SKM-1 treated with dmso at 0.1 percent for 144 hours (cell line): ENCODE results near the gene PDK2.
A peak's percentile ranks its signal among the peaks of the same experiment; 100 is the strongest.

Source experiments
- DNase-seq: peaks from one replicate; lab custom pipeline; 2025; ENCODE audit not compliant: unreplicated experiment; lab: John Stamatoyannopoulos, UW

PDK2 gene

GRCh38 chr17:50078430-50078829, 16.7 kb upstream of the PDK2 start:
- DNase-seq: no peak

GRCh38 chr17:50079334-50080095, 15.6 kb upstream of the PDK2 start:
- DNase-seq: peak; percentile 76

GRCh38 chr17:50080096-50080480, 15.1 kb upstream of the PDK2 start:
- no peak for DNase-seq

GRCh38 chr17:50080827-50081226, 14.3 kb upstream of the PDK2 start:
- no peak for DNase-seq

GRCh38 chr17:50081757-50082156, 13.4 kb upstream of the PDK2 start:
- no peak for DNase-seq

- peak; percentile 71 for DNase-seq
These were observed 7.8 kb upstream of the PDK2 start for GRCh38 chr17:50087246-50087911.

GRCh38 chr17:50087912-50088405, 7.2 kb upstream of the PDK2 start:
- no peak for DNase-seq

DNA sequence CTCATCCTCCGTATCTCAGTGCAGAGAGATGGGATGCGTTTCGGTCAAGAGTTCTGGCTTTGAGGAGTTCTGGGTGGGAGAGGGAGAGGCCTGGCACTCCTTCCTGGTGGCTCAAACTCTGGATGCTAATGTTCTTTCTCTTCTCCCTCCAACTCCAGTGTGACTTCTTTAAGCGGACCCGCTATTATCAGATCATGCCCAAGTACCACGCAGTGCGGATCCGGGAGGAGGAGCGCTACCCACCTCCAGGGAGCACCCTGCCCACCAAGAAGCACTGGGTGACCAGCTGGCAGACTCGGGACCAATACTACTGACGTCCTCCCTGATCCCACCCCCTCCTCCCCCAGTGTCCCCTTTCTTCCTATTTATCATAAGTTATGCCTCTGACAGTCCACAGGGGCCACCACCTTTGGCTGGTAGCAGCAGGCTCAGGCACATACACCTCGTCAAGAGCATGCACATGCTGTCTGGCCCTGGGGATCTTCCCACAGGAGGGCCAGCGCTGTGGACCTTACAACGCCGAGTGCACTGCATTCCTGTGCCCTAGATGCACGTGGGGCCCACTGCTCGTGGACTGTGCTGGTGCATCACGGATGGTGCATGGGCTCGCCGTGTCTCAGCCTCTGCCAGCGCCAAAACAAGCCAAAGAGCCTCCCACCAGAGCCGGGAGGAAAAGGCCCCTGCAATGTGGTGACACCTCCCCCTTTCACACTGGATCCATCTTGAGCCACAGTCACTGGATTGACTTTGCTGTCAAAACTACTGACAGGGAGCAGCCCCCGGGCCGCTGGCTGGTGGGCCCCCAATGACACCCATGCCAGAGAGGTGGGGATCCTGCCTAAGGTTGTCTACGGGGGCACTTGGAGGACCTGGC, 6.0 kb upstream of the PDK2 start:
- no peak for DNase-seq

- DNase-seq: no peak
These were observed 5.1 kb upstream of the PDK2 start for GRCh38 chr17:50090071-50090470.

- DNase-seq: no peak
These were observed 3.9 kb upstream of the PDK2 start for GRCh38 chr17:50090971-50091917.

DNA sequence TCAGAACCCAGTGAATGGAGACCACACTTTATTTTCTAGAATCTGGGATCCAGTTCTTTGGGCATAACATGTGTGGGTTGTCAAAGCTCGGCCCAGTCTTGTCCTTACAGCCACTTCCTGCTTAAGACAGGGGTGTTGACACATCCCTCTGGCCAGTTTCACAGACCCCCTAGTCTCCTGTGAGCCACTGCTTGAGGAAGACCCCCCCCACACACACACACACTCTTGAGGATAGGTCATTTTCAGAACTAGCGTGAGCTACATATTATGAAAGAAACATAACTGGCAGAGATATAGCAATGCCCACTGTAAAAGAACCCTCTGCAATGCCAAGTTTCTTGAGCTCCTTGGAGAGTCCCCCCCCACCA, 3.2 kb upstream of the PDK2 start:
- DNase-seq: no peak

GRCh38 chr17:50093246-50093645, 1.9 kb upstream of the PDK2 start:
- no peak for DNase-seq

GRCh38 chr17:50093807-50094206, 1.3 kb upstream of the PDK2 start:
- DNase-seq: no peak

GRCh38 chr17:50094243-50094752, 853 bp upstream of the PDK2 start:
- peak; percentile 71 for DNase-seq

GRCh38 chr17:50095626-50096037, 481 bp downstream of the PDK2 start:
- DNase-seq: no peak

- DNase-seq: no peak
These were observed 941 bp downstream of the PDK2 start for GRCh38 chr17:50096092-50096491.

DNA sequence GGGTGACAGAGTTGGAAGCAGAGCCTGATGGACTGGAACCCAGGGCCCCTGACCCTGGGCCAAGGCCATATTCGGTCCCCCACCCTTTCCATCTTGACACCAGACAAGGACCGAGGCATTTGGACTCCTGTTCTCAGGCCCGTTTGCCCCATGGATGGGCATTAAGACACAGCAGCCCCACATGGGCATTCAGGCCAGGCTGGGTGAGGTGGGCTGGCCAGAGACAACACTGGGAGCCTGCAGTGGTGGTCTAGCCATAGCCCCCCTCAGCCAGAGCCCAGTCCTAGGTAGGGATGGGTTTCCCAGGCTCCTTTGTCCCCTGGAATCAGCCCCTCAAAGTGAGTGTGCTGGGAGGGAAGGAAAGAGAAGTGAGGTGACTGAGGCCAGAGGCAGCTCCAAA, 1.6 kb downstream of the PDK2 start:
- DNase-seq: no peak

- DNase-seq: no peak
These were observed 2.3 kb downstream of the PDK2 start for GRCh38 chr17:50097455-50097854.

- DNase-seq: no peak
These were observed 2.8 kb downstream of the PDK2 start for GRCh38 chr17:50097926-50098325.

GRCh38 chr17:50098583-50098982, 3.4 kb downstream of the PDK2 start:
- no peak for DNase-seq
